Vagina (tissue), 2 donors: ENCODE measurements around the gene ASPHD1. TPM values are rescaled to one million over a fixed set of nuclear protein-coding genes. Genes with fewer than 3 reads are reported as not detected.
"Not testable (repeated sequence)": the region's sequence is repeated elsewhere in the genome, so short reads cannot be mapped to it uniquely, and the experiment has no call there.

Source experiments
- DNase-seq, 2 donors: peaks; one replicate each; pipeline ENCODE4 v3.0.0-alpha.2; 2017; ENCODE audit errors: extremely low spot score in 2 of 2
- H3K27ac ChIP-seq: fragments of 200-600 bp; sonication (generic); one replicate; pipeline ENCODE4 v1.5.1; 2019
- H3K27me3 ChIP-seq: fragments of 200-600 bp; sonication (generic); one replicate; pipeline ENCODE4 v1.5.1; 2019
- H3K36me3 ChIP-seq, 2 donors: fragments of 200-600 bp; sonication (generic); one replicate each; pipeline ENCODE4 v1.5.1; 2017 to 2019
- H3K4me1 ChIP-seq: fragments of 200-600 bp; sonication (generic); one replicate; pipeline ENCODE4 v1.5.1; 2019
- H3K4me3 ChIP-seq, 2 donors: fragments of 200-600 bp; sonication (generic); 1 replicate in 1 of 2; 2 replicates in 1 of 2; pipeline ENCODE4 v1.5.1; 2016 to 2019
- H3K9me3 ChIP-seq: fragments of 200-600 bp; sonication (generic); one replicate; pipeline ENCODE4 v1.5.1; 2019
- POLR2A ChIP-seq, 2 donors: fragments of 450-650 bp; IDR thresholded peaks; one replicate each; pipeline ENCODE4 v1.6.1; 2017; ENCODE audit warnings: antibody characterized with exemption in 2 of 2, mild to moderate bottlenecking in 2 of 2, moderate library complexity in 2 of 2
- POLR2AphosphoS5 ChIP-seq, 2 donors: sonication (generic); formaldehyde crosslinking; IDR thresholded peaks; one replicate each; pipeline ENCODE4 v1.9.0; 2017; ENCODE audit warnings: antibody characterized with exemption in 2 of 2, mild to moderate bottlenecking in 2 of 2, low read depth in 1 of 2; ENCODE audit not compliant: insufficient read depth in 1 of 2
- intact Hi-C: fragments of 100-400 bp; cut with DNase I; formaldehyde crosslinking; loops from one replicate; pipeline ENCODE4 v1.15.1; 2023
- total RNA-seq: library from RNA; depleted of rRNA; stranded (reverse); fragments of >200 nt; gene quantifications from one replicate; pipeline ENCODE4 v1.2.3, GENCODE V29; 2016
- TF ChIP-seq, protein P1 (sequence below), 3 experiments: fragments of 450-650 bp in 2 of 3; fragments of 200-600 bp in 1 of 3; sonication (generic) in 1 of 3; IDR thresholded peaks; one replicate each; pipeline ENCODE4 v1.5.1; 2017 to 2019; ENCODE audit warnings: antibody characterized with exemption in 3 of 3, mild to moderate bottlenecking in 2 of 3, moderate library complexity in 2 of 3

Gene ASPHD1
- total RNA-seq, 1 donor from 2014 or later = not detected

DNA sequence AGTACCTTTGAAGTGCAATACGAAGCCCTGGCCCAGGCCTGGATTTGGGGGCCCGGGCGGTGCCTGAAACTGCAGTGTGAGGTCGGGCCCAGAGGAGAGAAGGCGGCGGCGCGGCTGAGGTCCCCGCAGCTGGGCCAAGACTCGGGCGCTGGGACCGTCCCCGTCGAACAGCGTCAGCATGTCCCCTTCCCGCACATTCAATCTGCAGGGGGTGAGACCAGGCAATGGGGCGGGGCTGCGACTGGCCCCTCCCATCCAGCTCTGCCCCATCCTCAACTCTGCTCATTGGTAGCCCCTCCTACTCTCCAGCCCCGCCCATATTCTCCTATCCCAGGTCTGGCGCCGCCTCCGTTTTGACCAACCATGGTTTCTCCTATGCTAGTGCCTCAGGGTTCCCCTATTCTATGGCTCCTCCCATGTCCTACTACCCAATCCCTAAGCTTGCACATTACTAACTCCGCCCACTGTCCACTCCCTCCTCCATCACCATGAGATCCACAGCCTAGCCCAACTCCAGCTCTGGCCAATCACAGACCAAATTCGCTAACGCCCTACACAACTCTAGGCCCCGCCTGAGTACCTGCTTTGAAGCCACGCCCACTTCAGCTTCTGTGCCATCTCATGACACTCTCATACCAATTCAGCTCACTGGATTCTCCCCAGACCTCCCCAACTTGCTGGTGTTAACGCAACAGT, 22.9 kb upstream of the ASPHD1 start:
- peaks cover 13% of the 10 kb centered on the region for H3K4me1 ChIP-seq
- H3K36me3 ChIP-seq = no peaks in the 10 kb centered on the region
- no peak for DNase-seq
- no peak for TF ChIP-seq POLR2AphosphoS5 (IDR thresholded peaks at IDR 0.05; ENCODE audit: insufficient read depth in 1 of 2, low read depth in 1 of 2)
- TF ChIP-seq, protein P1, sequence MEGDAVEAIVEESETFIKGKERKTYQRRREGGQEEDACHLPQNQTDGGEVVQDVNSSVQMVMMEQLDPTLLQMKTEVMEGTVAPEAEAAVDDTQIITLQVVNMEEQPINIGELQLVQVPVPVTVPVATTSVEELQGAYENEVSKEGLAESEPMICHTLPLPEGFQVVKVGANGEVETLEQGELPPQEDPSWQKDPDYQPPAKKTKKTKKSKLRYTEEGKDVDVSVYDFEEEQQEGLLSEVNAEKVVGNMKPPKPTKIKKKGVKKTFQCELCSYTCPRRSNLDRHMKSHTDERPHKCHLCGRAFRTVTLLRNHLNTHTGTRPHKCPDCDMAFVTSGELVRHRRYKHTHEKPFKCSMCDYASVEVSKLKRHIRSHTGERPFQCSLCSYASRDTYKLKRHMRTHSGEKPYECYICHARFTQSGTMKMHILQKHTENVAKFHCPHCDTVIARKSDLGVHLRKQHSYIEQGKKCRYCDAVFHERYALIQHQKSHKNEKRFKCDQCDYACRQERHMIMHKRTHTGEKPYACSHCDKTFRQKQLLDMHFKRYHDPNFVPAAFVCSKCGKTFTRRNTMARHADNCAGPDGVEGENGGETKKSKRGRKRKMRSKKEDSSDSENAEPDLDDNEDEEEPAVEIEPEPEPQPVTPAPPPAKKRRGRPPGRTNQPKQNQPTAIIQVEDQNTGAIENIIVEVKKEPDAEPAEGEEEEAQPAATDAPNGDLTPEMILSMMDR (IDR thresholded peaks at IDR 0.05) = no peak
- no peak for TF ChIP-seq POLR2A (IDR thresholded peaks at IDR 0.05)
- H3K27me3 ChIP-seq = peaks cover 11% of the 10 kb centered on the region
- intact Hi-C loops = no loop called here
- no peaks in the 10 kb centered on the region for H3K9me3 ChIP-seq
- H3K4me3 ChIP-seq = peak overlapping the region in 1 of 2 donors; percentile 24
- H3K27ac ChIP-seq = no peak overlapping the region

DNA sequence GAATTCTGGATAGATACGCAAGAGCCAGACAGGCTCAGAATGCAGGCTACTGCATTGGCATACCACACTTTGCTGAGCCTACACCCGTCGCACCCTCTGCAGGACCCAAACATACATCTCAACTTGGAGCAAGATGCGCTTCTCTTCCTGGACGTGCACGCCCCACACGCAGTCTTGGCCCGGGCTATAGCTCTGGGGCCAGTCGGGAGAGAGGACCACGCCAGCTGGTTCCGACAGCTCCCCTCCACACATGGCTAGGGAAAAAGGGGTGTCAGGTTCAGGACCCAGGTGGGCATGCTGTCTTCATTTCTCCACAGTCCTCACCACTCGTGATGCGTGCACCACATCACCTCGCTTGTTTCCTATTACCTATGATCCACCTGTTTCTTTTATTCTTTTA, 22.1 kb upstream of the ASPHD1 start:
- H3K9me3 ChIP-seq = no peaks in the 10 kb centered on the region
- no peak overlapping the region for H3K27ac ChIP-seq
- no peak for DNase-seq
- no peaks in the 10 kb centered on the region for H3K36me3 ChIP-seq
- intact Hi-C loops = no loop called here
- H3K4me3 ChIP-seq = no peak overlapping the region
- H3K27me3 ChIP-seq = peaks cover 11% of the 10 kb centered on the region
- TF ChIP-seq POLR2AphosphoS5 (IDR thresholded peaks at IDR 0.05; ENCODE audit: insufficient read depth in 1 of 2, low read depth in 1 of 2) = no peak
- TF ChIP-seq, protein P1 (IDR thresholded peaks at IDR 0.05) = no peak
- no peak for TF ChIP-seq POLR2A (IDR thresholded peaks at IDR 0.05)
- H3K4me1 ChIP-seq = peaks cover 13% of the 10 kb centered on the region

DNA sequence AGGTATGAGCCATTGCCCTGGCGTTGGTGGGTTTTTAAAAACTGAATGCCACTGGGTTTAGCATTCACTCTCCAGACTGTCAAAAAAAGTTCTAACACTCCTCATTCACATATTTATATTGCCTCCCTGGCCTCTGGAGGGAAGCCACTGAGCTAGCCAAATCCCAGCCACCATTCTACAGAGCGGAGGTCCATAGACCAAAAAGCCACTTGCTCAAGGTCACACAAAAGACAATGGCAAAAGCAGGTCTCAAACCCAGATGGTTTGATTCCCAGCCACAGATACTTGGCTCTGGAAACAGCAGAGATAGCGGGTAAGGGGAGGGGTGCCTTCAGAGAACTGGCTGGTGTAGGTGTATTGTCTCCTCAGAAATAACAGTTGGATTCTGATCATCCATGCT, 19.2 kb upstream of the ASPHD1 start:
- Histone ChIP-seq H3K27ac (no peak overlapping the region), H3K4me3 (no peak overlapping the region), H3K36me3 (no peaks in the 10 kb centered on the region), H3K27me3 (peaks cover 11% of the 10 kb centered on the region), H3K4me1 (peaks cover 13% of the 10 kb centered on the region), H3K9me3 (no peaks in the 10 kb centered on the region)
- intact Hi-C loops = no loop called here
- no peak for DNase-seq
- TF ChIP-seq POLR2AphosphoS5 (IDR thresholded peaks at IDR 0.05; ENCODE audit: insufficient read depth in 1 of 2, low read depth in 1 of 2) = no peak
- TF ChIP-seq, protein P1 (IDR thresholded peaks at IDR 0.05) = no peak

DNA sequence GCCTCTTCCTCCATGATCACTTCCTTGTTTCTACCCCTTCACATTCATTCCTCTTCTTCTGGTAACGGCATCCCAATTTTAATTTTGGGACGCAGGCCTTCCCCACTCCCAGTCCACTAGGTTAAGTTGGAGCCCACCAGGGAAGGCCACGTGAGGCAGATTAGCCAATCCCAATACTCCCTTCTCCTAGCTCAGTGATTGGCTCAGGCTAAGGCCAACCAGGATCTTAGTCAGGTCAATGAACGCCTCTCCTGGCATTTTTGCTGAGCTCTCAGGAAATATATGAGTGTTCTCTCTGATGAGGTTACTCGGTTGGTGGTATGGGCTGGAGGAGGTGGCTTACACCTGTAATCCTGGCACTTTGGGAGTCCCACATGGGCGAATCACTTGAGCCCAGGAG, 16.3 kb upstream of the ASPHD1 start:
- TF ChIP-seq POLR2A (IDR thresholded peaks at IDR 0.05) (no peak), POLR2AphosphoS5 (IDR thresholded peaks at IDR 0.05; ENCODE audit: insufficient read depth in 1 of 2, low read depth in 1 of 2) (no peak)
- TF ChIP-seq, protein P1 (IDR thresholded peaks at IDR 0.05) = no peak
- no peaks in the 10 kb centered on the region for H3K36me3 ChIP-seq
- H3K27ac ChIP-seq = no peak overlapping the region
- H3K9me3 ChIP-seq = no peaks in the 10 kb centered on the region
- intact Hi-C loops = no loop called here
- H3K4me3 ChIP-seq = no peak overlapping the region
- H3K27me3 ChIP-seq = no peaks in the 10 kb centered on the region
- no peaks in the 10 kb centered on the region for H3K4me1 ChIP-seq
- no peak for DNase-seq

DNA sequence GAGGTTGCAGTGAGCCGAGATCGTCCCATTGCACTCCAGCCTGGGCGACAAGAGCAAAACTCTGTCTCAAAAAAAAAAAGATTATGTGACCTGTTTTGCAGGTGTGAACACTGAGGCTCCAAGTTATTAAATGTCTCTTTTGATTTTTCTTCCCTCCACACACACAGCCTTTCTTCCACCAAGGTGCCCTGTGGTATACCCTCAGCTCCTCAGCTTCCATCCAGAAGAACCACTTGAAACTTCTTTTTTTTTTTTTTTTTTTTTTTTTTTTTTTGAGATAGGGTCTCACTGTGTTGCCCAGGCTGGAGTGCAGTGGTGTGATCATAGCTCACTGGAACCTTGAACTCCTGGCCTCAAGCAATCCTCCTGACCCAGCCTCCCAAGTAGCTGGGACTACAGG, 10.9 kb upstream of the ASPHD1 start:
- DNase-seq, intact Hi-C loops, H3K27me3 ChIP-seq, H3K4me1 ChIP-seq, H3K27ac ChIP-seq, H3K4me3 ChIP-seq, H3K9me3 ChIP-seq, H3K36me3 ChIP-seq: not testable (repeated sequence)
